Spleen (tissue), 7 donors: Measurements from ENCODE around the gene ITPR2.

Experiments
- CTCF ChIP-seq, 11 experiments: fragments of 200-600 bp in 7 of 11; fragments of 450-650 bp in 4 of 11; sonication (generic) in 4 of 11; IDR thresholded peaks in 8 of 11; conservative IDR thresholded peaks in 3 of 11; 1 replicate in 7 of 11; 2 replicates in 4 of 11; pipeline versions ENCODE4 v1.4.0 to v1.8.0; 2016 to 2021; ENCODE audit warnings: antibody characterized with exemption in 11 of 11, inconsistent platforms in 4 of 11, mild to moderate bottlenecking in 1 of 11
- POLR2A ChIP-seq, 3 donors: fragments of 450-650 bp; IDR thresholded peaks; one replicate each; pipeline ENCODE4 v1.5.1; 2017; ENCODE audit warnings: antibody characterized with exemption in 3 of 3, mild to moderate bottlenecking in 1 of 3
- donor health status: DM: no; HTN: no; CAD: no; lungs with moderate emphysema.
- donor health status: DM: no; HTN: no; CAD: no.
- donor health status: DM: no; HTN: no; CAD: no.

DNA sequence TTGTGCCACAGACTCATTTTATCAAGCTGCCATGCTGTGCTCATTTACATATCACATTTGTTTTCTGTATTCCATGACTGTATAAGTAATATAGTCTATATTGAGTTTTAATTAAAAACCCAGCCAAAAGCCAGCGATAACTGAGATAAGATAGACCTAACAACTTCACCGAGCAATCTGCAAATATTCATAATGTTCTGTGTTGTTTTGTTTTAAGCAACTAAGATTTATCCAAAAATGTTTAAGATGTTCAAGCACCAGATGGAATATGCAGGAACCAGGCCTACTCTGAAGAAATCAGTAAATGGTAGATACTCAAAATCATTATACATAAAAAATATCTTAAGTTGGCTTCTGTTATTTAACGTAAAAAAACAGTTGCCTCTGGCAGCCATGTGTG, 295.3 kb downstream of the ITPR2 start:
- TF ChIP-seq CTCF (IDR thresholded peaks at IDR 0.05 in 8 of 11, conservative IDR thresholded peaks at IDR 0.05 in 3 of 11), result no peak
- no peak for TF ChIP-seq POLR2A (IDR thresholded peaks at IDR 0.05)
